ENCODE measurements around the gene FITM1. TPM values are rescaled to one million over a fixed set of nuclear protein-coding genes. Genes with fewer than 3 reads are reported as not detected.

The FITM1 gene
- total RNA-seq, 1 donor from 2014 or later, result 0.81 TPM

GRCh38 chr14:24139272-24139934 lies 8.9 kb downstream of the FITM1 start:
- DNase-seq (ENCODE audit: low spot score), result no peak

GRCh38 chr14:24141097-24141880 lies 10.8 kb downstream of the FITM1 start, which contains the start of gene EMC9:
TSS of gene EMC9 (minus strand) at chr14:24141591. CDS start at chr14:24141304, 287 bp downstream.
- DNase-seq (ENCODE audit: low spot score), result peak; percentile 100

- DNase-seq (ENCODE audit: low spot score), result no peak
Observed at GRCh38 chr14:24143511-24143910, 13.1 kb downstream of the FITM1 start.

GRCh38 chr14:24144451-24144850 lies 14.0 kb downstream of the FITM1 start:
- no peak for DNase-seq (ENCODE audit: low spot score)

- DNase-seq (ENCODE audit: low spot score), result no peak
Observed at GRCh38 chr14:24145219-24145618, 14.8 kb downstream of the FITM1 start.

GRCh38 chr14:24145690-24146452 lies 15.4 kb downstream of the FITM1 start:
- no peak for DNase-seq (ENCODE audit: low spot score)

- DNase-seq (ENCODE audit: low spot score), result peak; percentile 93
Observed at GRCh38 chr14:24146453-24146977, 16.1 kb downstream of the FITM1 start, which contains the start of gene PSME2. TSS of gene PSME2 (minus strand) at chr14:24146610. CDS start at chr14:24146581, 29 bp downstream.

GRCh38 chr14:24146978-24147760 lies 16.7 kb downstream of the FITM1 start, which contains the start of gene RNF31:
TSS of gene RNF31 (plus strand) at chr14:24147498. CDS start at chr14:24147699, 201 bp downstream.
- peak; percentile 98 for DNase-seq (ENCODE audit: low spot score)

- no peak for DNase-seq (ENCODE audit: low spot score)
Observed at GRCh38 chr14:24147761-24148428, 17.4 kb downstream of the FITM1 start.

GRCh38 chr14:24149302-24149969 lies 19.0 kb downstream of the FITM1 start:
- no peak for DNase-seq (ENCODE audit: low spot score)

GRCh38 chr14:24150061-24150460 lies 19.6 kb downstream of the FITM1 start:
- DNase-seq (ENCODE audit: low spot score), result no peak

GRCh38 chr14:24150567-24150966 lies 20.1 kb downstream of the FITM1 start:
- no peak for DNase-seq (ENCODE audit: low spot score)

- DNase-seq (ENCODE audit: low spot score), result no peak
Observed at GRCh38 chr14:24150993-24151392, 20.5 kb downstream of the FITM1 start.

GRCh38 chr14:24151404-24152080 lies 21.1 kb downstream of the FITM1 start:
- no peak for DNase-seq (ENCODE audit: low spot score)

- DNase-seq (ENCODE audit: low spot score), result no peak
Observed at GRCh38 chr14:24155100-24155499, 24.6 kb downstream of the FITM1 start.

- DNase-seq (ENCODE audit: low spot score), result no peak
Observed at GRCh38 chr14:24156840-24157239, 26.4 kb downstream of the FITM1 start.

- DNase-seq (ENCODE audit: low spot score), result no peak
Observed at GRCh38 chr14:24157331-24157730, 26.9 kb downstream of the FITM1 start.

GRCh38 chr14:24159777-24160498 lies 29.5 kb downstream of the FITM1 start:
- no peak for DNase-seq (ENCODE audit: low spot score)

- no peak for DNase-seq (ENCODE audit: low spot score)
Observed at GRCh38 chr14:24160499-24160849, 30.0 kb downstream of the FITM1 start.

All from mucosa of gallbladder (tissue), 1 donor.